Measurements from ENCODE around the gene PFKL.

GRCh38 chr21:44298301-44298700, 1.6 kb upstream of the PFKL start:
- TF ChIP-seq CTCF (IDR thresholded peaks at IDR 0.05 in 4 of 5, conservative IDR thresholded peaks at IDR 0.05 in 1 of 5): no peak
- TF ChIP-seq POLR2A (IDR thresholded peaks at IDR 0.05): no peak

Measured in gastrocnemius medialis (tissue), 4 donors.